GM12801 (cell line): Measurements from ENCODE around the gene NDST1.

Experiments
- CTCF ChIP-seq: IDR thresholded peaks from one replicate; pipeline ENCODE4 v1.5.1; 2011; ENCODE audit warnings: control low read depth; ENCODE audit not compliant: insufficient read length; ENCODE audit errors: extremely low read depth

Gene NDST1

GRCh38 chr5:150469718-150470469, 38.0 kb upstream of the NDST1 start:
- TF ChIP-seq CTCF, result no peak

GRCh38 chr5:150473673-150474358, 34.1 kb upstream of the NDST1 start:
- TF ChIP-seq CTCF, result no peak

GRCh38 chr5:150479416-150479815, 28.5 kb upstream of the NDST1 start:
- no peak for TF ChIP-seq CTCF

GRCh38 chr5:150481708-150481965, 26.3 kb upstream of the NDST1 start:
- TF ChIP-seq CTCF, result no peak

- TF ChIP-seq CTCF, result no peak
Measured at GRCh38 chr5:150481972-150482406, 25.9 kb upstream of the NDST1 start.

- no peak for TF ChIP-seq CTCF
Measured at GRCh38 chr5:150484964-150485692, 22.8 kb upstream of the NDST1 start.

- TF ChIP-seq CTCF, result no peak
Measured at GRCh38 chr5:150485693-150486401, 22.1 kb upstream of the NDST1 start.
